ENCODE results near the gene RNF144A.

The RNF144A gene

GRCh38 chr2:7083580-7084509 lies 166.6 kb downstream of the RNF144A start:
- DNase-seq (ENCODE audit: low spot score) = no peak

- DNase-seq (ENCODE audit: low spot score) = no peak
Observed at GRCh38 chr2:7084601-7085000, 167.4 kb downstream of the RNF144A start.

DNA sequence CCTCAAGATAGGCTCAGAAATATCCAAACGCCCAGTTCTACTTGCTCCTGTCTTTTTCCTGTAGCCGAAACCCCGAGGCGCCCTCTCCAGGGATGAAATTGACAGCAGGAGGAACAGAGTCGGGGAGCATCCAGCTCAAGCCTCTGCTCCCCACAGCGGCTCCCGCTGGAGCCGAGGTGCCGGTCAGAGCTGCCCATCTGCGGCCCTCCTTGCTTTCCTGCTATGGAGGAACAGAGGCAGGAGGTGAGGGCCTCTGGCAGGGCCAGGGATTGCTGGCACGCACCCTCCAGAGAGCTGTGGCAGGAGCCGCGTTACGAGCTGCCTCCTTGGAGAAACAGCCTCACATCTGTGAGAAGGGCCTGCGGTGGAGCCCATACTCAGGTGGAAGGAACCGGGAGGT lies 172.1 kb downstream of the RNF144A start:
- no peak for DNase-seq (ENCODE audit: low spot score)

- no peak for DNase-seq (ENCODE audit: low spot score)
Observed at GRCh38 chr2:7089898-7090510, 172.8 kb downstream of the RNF144A start.

- DNase-seq (ENCODE audit: low spot score) = no peak
Observed at GRCh38 chr2:7093376-7093775, 176.2 kb downstream of the RNF144A start.
